Fibroblast of mammary gland (primary cell): ENCODE data around the gene ZNF385D.
A peak's percentile ranks its signal among the peaks of the same experiment; 100 is the strongest.

ENCODE experiments used
- DNase-seq: peaks from one replicate; pipeline ENCODE4 v3.0.0-alpha.2; 2010; ENCODE audit warnings: low read depth
- H3K4me3 ChIP-seq: 2 replicates; pipeline ENCODE4 v1.5.1; 2011; ENCODE audit warnings: low read depth, mild to moderate bottlenecking, low read length, moderate library complexity; ENCODE audit not compliant: control insufficient read depth
- TF ChIP-seq, protein P1 (sequence below): conservative IDR thresholded peaks from 2 replicates; pipeline ENCODE4 v1.5.1; 2011; ENCODE audit warnings: low read depth, low read length, inconsistent platforms; ENCODE audit not compliant: control insufficient read depth, insufficient read depth

ZNF385D gene

DNA sequence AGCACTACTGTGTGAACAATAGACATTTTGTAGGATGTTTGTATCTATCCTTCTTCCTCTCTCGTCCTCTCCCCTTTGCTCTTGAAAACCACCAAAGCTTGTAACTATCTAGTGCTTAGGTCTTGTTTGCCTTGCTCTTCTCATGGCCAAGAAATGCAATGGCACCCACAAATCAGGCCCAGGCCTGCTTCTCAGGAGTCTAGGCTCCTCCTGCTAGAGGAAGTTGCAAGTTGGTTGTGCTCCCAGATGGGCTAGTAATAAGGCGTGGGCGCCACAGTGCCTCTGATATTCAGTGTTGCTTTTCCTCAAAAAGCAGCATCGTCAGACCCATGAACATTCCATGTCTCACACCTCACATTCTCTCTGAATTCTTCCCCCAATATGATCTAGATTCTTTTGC is 28.7 kb downstream of the ZNF385D start:
- H3K4me3 ChIP-seq = no peak overlapping the region
- TF ChIP-seq, protein P1, sequence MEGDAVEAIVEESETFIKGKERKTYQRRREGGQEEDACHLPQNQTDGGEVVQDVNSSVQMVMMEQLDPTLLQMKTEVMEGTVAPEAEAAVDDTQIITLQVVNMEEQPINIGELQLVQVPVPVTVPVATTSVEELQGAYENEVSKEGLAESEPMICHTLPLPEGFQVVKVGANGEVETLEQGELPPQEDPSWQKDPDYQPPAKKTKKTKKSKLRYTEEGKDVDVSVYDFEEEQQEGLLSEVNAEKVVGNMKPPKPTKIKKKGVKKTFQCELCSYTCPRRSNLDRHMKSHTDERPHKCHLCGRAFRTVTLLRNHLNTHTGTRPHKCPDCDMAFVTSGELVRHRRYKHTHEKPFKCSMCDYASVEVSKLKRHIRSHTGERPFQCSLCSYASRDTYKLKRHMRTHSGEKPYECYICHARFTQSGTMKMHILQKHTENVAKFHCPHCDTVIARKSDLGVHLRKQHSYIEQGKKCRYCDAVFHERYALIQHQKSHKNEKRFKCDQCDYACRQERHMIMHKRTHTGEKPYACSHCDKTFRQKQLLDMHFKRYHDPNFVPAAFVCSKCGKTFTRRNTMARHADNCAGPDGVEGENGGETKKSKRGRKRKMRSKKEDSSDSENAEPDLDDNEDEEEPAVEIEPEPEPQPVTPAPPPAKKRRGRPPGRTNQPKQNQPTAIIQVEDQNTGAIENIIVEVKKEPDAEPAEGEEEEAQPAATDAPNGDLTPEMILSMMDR = no peak
- peak; percentile 33 for DNase-seq

DNA sequence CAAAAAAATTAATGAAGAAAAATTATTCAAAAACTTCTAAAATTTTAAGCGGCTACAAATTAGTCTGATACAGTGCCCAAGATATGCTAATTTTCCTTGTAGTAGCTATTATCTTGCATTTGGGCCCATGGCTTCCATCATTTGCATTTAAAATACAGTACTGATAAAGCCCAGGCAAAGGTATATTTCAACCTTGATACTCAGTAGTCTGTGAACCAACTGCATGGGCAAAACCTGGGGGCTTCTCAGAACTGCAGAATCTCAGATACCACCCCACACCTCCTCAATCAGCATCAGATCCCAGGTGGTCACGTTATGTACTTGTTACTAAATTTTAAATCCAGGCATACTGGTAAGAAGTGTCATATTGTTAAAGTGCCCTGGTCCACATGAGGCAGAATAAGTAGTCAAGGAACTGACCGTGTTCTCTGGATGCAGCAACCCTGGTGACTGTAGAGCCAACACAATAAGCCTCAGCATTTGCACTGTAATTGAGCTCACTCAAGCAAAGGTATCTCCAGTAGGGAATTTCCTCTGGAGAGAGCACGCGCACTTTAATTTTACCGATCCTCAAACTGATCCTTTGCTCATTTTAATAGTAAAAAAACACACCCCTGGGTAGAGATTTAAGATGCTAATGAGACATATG is 31.9 kb downstream of the ZNF385D start:
- no peak for DNase-seq
- no peak overlapping the region for H3K4me3 ChIP-seq
- TF ChIP-seq, protein P1 = no peak

DNA sequence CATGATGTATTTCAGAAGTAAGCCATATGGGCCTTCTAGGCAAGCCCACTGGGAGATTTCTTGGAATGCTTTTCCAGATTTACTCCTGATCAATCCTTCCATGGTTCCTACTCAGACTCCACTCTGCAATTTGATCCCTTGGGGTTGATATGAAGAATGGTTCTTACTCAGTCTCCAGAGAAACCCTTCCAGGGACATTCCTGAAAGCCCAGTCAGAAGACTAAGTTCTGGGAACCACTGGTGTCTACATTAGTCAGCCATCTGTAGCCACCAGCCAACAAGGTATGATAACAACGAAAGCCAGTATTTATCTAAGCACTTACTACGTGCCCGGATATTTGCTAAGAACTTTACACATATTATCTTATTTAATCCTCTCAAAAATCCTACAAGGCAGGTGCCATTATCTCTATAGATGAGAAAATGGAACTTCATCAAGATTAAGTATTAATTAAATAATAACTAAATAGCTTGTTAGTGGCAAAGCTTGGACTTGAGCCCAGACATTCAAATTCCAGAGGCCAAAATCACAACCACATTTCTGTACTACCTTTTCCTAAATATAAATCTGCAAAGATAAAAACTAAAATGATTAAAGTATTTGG is 32.7 kb downstream of the ZNF385D start:
- DNase-seq = peak; percentile 99
- H3K4me3 ChIP-seq = no peak overlapping the region
- TF ChIP-seq, protein P1 = no peak

DNA sequence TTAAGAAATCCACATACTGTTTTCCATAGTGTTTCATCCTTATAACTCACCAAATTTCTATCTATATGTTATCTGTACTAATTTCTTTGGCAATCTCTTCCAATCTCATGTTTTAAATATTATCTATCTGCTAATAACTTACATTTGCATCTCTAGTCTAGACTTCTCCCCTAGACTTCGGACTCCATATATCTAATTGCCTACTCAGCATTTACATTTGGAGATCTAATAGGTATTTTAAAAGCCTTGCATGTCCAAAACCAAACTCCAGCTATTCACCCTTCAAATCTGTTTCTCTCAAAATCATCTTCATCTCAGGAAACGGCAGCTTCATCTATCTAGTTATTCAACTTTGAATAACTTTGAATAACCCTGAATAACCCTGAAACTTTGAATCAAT is 35.3 kb downstream of the ZNF385D start:
- no peak overlapping the region for H3K4me3 ChIP-seq
- TF ChIP-seq, protein P1 = no peak
- DNase-seq = no peak

DNA sequence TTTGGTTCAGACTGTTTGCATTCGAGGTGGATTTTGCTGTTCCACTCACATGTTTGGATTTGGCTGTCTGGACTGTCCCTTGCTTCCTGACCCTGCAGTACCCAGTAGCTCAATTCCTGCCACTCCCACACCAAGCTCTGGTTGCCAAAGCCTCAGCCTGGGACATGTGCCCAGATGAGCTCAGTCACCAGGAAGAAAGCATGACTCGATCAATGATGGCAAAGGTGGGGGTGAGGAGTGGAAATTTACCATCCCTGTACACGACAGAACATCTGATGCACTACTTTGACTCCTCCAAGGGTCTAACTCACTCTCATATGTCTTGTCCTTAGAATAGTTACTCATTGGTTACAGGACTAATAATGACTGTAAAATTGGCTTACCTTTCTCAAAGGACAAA is 45.2 kb downstream of the ZNF385D start:
- TF ChIP-seq, protein P1 = no peak
- no peak overlapping the region for H3K4me3 ChIP-seq
- DNase-seq = peak; percentile 98

DNA sequence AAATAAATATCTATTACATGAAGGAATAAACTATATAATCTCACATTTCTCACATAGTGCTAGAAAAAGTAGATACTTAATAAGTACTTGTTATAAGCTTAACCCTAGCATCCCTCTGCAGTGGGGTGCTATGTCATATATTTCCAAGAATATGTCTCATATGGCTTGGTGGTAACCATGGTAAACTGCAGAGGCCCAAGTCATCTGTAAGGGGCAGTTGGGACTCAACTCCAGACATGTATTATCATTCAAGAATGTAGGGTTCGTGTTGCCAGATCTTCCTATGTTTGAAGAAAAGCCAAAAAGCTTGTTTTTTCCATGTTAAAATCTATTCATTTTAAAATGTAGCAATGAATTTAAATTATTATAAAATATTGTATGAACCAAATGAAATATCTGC is 46.2 kb downstream of the ZNF385D start:
- TF ChIP-seq, protein P1 = no peak
- H3K4me3 ChIP-seq = no peak overlapping the region

More for the DNA sequence above, 46.2 kb downstream of the ZNF385D start:
- DNase-seq = peak; percentile 42
